Muscle of leg (tissue), 11 donors: Measurements from ENCODE around the gene PIGT. TPM values are rescaled to one million over a fixed set of nuclear protein-coding genes. Genes with fewer than 3 reads are reported as not detected.

ENCODE experiments used
- DNase-seq: peaks from one replicate; pipeline ENCODE4 v3.0.0; 2013
- H3K27ac ChIP-seq: one replicate; pipeline ENCODE4 v1.5.1; 2013; ENCODE audit warnings: mild to moderate bottlenecking, low read length, control low read depth
- H3K27me3 ChIP-seq: one replicate; pipeline ENCODE4 v1.6.1; 2013; ENCODE audit warnings: low read length; ENCODE audit not compliant: control insufficient read depth, insufficient read depth
- H3K36me3 ChIP-seq: one replicate; pipeline ENCODE4 v1.6.1; 2013; ENCODE audit warnings: low read length; ENCODE audit not compliant: control insufficient read depth, insufficient read depth
- H3K4me1 ChIP-seq: one replicate; pipeline ENCODE4 v1.6.1; 2013; ENCODE audit warnings: low read length; ENCODE audit not compliant: control insufficient read depth, insufficient read depth
- H3K4me3 ChIP-seq: one replicate; pipeline ENCODE4 v1.5.1; 2013; ENCODE audit warnings: low read length, control low read depth
- H3K9me3 ChIP-seq: replicated peaks from 2 replicates; pipeline ENCODE4 v1.6.1; 2013; ENCODE audit warnings: low read depth, low read length; ENCODE audit not compliant: control insufficient read depth
- WGBS: methylation state at CpG from one replicate; pipeline ENCODE4 v1.1.5; 2013; ENCODE audit warnings: missing lambda C conversion rate; ENCODE audit not compliant: insufficient coverage; 5-methylcytosine and 5-hydroxymethylcytosine counted together
- polyA plus RNA-seq, 8 donors: library from polyadenylated mRNA; unstranded; fragments of 120-200 nt; gene quantifications; one replicate each; pipeline versions ENCODE4 v1.2.1 to v1.2.3, GENCODE V29; 2013; ENCODE audit warnings: inconsistent platforms in 1 of 8, low replicate concordance in 1 of 8; ENCODE audit not compliant: insufficient read length in 8 of 8, insufficient read depth in 1 of 8
- total RNA-seq: library from RNA; stranded (reverse); fragments of 120-200 nt; gene quantifications from one replicate; pipeline ENCODE4 v1.2.4, GENCODE V29; 2013

PIGT gene
- total and polyA plus RNA-seq, 9 donors: 39.5 to 78.8 (median 73.7) TPM

GRCh38 chr20:45373353-45374100, 42.4 kb upstream of the PIGT start:
- Histone ChIP-seq H3K27me3 (no peaks in the 10 kb centered on the region), H3K27ac (no peak overlapping the region), H3K9me3 (no peaks in the 10 kb centered on the region), H3K36me3 (peaks cover 3% of the 10 kb centered on the region), H3K4me1 (peaks cover 15% of the 10 kb centered on the region), H3K4me3 (peak overlapping the region; percentile 35)
- peak; percentile 77 for DNase-seq
- WGBS: 9% methylated on average over 12 of the region's 38 CpGs

DNA sequence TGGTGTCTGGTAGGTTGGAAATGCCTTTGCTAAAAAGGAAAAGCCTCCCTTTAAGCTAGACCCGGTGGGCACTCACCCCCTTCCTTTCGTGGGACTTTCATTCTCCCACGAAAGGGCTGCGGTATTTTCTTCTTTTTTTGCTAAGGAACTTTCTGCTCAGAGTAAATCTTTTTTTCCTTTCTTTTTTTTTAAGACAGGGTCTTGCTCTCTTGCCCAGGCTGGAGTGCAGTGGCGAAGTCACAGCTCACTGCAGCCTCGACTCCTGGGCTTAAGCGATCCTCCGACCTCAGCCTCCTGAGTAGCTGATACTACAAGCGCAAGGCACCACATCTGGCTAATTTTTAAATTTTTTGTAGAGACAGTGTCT, 41.9 kb upstream of the PIGT start:
- no peak for DNase-seq
- Histone ChIP-seq H3K36me3 (no peaks in the 10 kb centered on the region), H3K27ac (no peak overlapping the region), H3K9me3 (no peaks in the 10 kb centered on the region), H3K4me3 (peak overlapping the region; percentile 35), H3K4me1 (peaks cover 15% of the 10 kb centered on the region), H3K27me3 (no peaks in the 10 kb centered on the region)
- 63% methylated on average over 7 of the region's 9 CpGs for WGBS

GRCh38 chr20:45374966-45375365, 41.0 kb upstream of the PIGT start:
- no peaks in the 10 kb centered on the region for H3K36me3 ChIP-seq
- H3K27ac ChIP-seq: no peak overlapping the region
- DNase-seq: no peak
- no peak overlapping the region for H3K4me3 ChIP-seq
- WGBS: 91% methylated on average over 14 of the region's 14 CpGs
- no peaks in the 10 kb centered on the region for H3K9me3 ChIP-seq
- peaks cover 15% of the 10 kb centered on the region for H3K4me1 ChIP-seq
- no peaks in the 10 kb centered on the region for H3K27me3 ChIP-seq

GRCh38 chr20:45377269-45377668, 38.7 kb upstream of the PIGT start:
- peaks cover 15% of the 10 kb centered on the region for H3K4me1 ChIP-seq
- H3K27me3 ChIP-seq: no peaks in the 10 kb centered on the region
- H3K4me3 ChIP-seq: no peak overlapping the region
- 65% methylated on average over 10 of the region's 11 CpGs for WGBS
- H3K36me3 ChIP-seq: no peaks in the 10 kb centered on the region
- no peak overlapping the region for H3K27ac ChIP-seq
- DNase-seq: no peak
- H3K9me3 ChIP-seq: no peaks in the 10 kb centered on the region

DNA sequence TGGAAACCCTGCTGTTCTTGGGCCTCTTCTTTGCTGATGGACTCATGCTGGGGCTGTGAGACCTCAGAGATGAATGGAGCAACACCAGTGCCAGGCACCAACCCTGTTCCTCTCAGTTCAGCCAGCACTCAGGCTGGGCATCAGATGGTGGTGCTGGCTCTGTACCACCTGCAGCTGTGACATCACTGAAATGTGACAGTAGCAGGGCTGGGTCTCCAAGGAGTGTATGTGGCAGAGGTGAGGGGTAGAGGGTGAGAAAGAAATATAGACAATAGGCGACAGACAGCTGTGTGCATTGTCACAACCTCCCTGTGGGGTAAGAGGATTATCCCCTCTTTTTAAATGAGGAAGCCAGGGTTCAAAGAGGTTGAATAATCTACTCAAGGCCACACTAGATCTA, 37.8 kb upstream of the PIGT start, which contains the start of gene TP53TG5:
Gene TP53TG5, minus strand, starts transcription at position 135 of the 400 bp plus-strand sequence. Its CDS starts 89 bp downstream, at position 46.
- DNase-seq: no peak
- no peak within 1 kb of the TSS for H3K27ac ChIP-seq
- 60% methylated on average over 1 of the region's 1 CpG for WGBS
- H3K4me1 ChIP-seq: peaks cover 7% of the 10 kb centered on the region
- H3K9me3 ChIP-seq: no peaks in the 10 kb centered on the region
- no peaks in the 10 kb centered on the region for H3K36me3 ChIP-seq
- H3K27me3 ChIP-seq: no peaks in the 10 kb centered on the region
- H3K4me3 ChIP-seq: no peak within 1 kb of the TSS

- no peak overlapping the region for H3K27ac ChIP-seq
- no peaks in the 10 kb centered on the region for H3K9me3 ChIP-seq
- no peaks in the 10 kb centered on the region for H3K36me3 ChIP-seq
- H3K4me1 ChIP-seq: no peaks in the 10 kb centered on the region
- no peaks in the 10 kb centered on the region for H3K27me3 ChIP-seq
- DNase-seq: no peak
- H3K4me3 ChIP-seq: no peak overlapping the region
- WGBS: no CpG with 5 or more reads among the region's 1 CpG
Measured at GRCh38 chr20:45387274-45387673, 28.7 kb upstream of the PIGT start.

DNA sequence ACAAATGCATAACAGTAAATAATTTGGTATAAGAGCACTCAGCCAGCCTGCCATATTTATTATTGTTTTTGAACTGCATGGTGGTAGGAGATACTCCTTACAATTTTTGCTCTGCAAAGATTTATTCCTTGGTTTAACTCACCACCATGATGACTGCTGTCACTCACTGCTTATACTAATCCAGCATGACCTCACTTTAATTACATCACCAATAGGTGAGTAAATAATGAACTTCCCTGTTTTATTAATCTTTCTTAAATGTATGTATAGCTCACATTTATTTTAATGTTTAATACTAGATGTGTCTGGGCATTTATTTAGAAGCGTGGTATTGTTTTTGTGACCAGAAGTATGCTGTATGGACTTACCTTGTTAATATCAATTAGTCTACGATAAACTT, 25.0 kb upstream of the PIGT start:
- Histone ChIP-seq H3K4me3 (no peak overlapping the region), H3K4me1 (no peaks in the 10 kb centered on the region), H3K9me3 (no peaks in the 10 kb centered on the region), H3K27ac (no peak overlapping the region), H3K27me3 (no peaks in the 10 kb centered on the region), H3K36me3 (no peaks in the 10 kb centered on the region)
- no CpG with 5 or more reads among the region's 2 CpGs for WGBS
- DNase-seq: no peak

- Histone ChIP-seq H3K36me3 (no peaks in the 10 kb centered on the region), H3K4me1 (no peaks in the 10 kb centered on the region), H3K27me3 (no peaks in the 10 kb centered on the region), H3K27ac (no peak overlapping the region), H3K4me3 (no peak overlapping the region), H3K9me3 (no peaks in the 10 kb centered on the region)
- no CpG with 5 or more reads among the region's 2 CpGs for WGBS
- DNase-seq: no peak
Measured at GRCh38 chr20:45391559-45391958, 24.4 kb upstream of the PIGT start.

DNA sequence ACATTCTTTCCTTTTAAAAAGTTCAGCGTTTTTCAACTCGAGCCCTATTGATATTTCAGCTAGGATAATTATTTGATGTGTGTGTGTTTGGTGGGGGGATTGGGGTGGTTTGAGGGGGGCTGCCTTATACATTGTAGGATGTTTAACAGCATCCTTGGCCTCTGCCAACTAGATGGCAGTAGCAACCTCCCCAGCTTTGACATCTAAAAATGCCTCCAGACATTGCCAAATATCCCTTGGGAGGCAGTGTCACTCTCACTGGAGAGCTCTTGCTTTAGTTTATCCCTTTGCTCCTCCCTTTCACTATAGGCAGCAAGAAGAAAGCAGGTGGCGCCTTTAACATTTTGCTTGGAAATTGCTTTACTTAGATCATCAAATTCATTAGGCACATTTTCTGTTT, 23.2 kb upstream of the PIGT start:
- no peak overlapping the region for H3K4me3 ChIP-seq
- WGBS: 100% methylated on average over 1 of the region's 3 CpGs
- no peak for DNase-seq
- no peaks in the 10 kb centered on the region for H3K27me3 ChIP-seq
- no peaks in the 10 kb centered on the region for H3K9me3 ChIP-seq
- no peaks in the 10 kb centered on the region for H3K36me3 ChIP-seq
- no peak overlapping the region for H3K27ac ChIP-seq
- H3K4me1 ChIP-seq: no peaks in the 10 kb centered on the region

DNA sequence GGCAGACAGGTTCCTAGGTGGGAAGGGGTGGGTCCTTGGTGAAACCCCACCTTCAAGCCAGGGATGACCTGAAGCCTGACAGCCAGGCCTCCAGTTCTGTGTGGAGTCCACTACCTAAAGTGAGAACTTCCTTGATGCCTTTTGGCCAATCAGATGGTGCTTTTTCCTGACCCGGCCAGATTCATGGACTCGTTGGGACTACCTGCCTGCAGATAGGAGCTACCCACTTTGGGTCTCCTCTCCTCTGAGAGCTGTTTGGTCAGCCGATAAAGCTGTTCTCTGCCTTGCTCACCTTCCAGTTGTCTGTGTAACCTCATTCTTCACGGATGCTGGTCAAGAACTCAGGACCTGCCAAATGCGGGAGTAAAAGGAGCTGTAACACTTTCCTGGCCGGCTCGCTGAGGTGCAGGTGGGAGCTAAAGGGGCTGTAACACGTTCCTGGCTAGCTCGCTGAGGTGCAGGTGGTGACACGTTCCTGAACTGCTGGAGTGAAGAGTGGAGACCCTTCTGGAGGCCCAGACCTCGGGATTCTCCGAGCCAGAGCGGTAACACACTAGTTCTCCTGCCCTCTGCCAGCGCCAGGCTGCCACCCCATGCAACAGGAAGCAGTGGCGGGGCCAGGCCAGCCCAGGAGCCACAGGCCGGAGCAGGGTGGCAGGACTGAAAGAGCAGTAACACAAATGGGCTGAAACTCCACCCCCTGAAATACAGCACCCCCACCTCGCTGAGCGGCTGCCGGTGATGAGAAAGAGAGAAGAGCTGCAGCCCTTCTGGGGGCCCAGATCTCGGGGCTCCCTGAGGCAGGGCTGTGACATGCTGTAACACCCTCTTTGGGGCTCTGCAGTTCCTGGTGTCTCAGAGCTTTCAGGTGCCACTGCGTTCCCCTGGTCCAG, 21.5 kb upstream of the PIGT start:
- DNase-seq: no peak
- H3K4me3 ChIP-seq: no peak overlapping the region
- no peaks in the 10 kb centered on the region for H3K9me3 ChIP-seq
- H3K36me3 ChIP-seq: no peaks in the 10 kb centered on the region
- whole genome bisulfite sequencing: 71% methylated on average over 14 of the region's 21 CpGs
- no peak overlapping the region for H3K27ac ChIP-seq
- H3K27me3 ChIP-seq: no peaks in the 10 kb centered on the region
- H3K4me1 ChIP-seq: no peaks in the 10 kb centered on the region
